ENCODE results near the gene EML5. TPM values are rescaled to one million over a fixed set of nuclear protein-coding genes. Genes with fewer than 3 reads are reported as not detected.

The EML5 gene
- total and polyA plus RNA-seq, 2 donors (not counting 3 experiments of a cell fraction or from before 2014, with no cell fraction given) = not detected

DNA sequence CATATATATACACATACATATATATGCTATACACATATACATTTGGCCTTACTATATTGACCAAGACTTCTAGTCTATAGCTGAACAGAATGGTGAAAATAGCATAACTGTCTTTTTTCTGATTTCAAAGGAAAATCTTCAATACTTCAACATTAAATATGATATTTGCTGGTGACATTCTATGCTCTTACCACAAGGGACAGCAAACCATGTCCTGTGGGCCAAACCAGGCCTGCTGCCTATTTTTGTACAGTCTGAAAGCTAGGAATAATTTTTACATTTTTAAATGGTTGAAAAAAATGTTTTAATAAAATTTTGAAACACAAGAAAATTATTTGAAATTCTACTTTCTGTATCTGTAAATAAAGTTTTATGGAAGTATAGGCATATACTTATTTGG is 63.6 kb downstream of the EML5 start:
- dilution Hi-C loops (cut with MboI; ENCODE audit: extremely low pct_ligation_motif_present, low sequenced_read_pairs) = no loop called here
- CTCF ChIA-PET = no interaction called here
- FAIRE-seq = no peak

DNA sequence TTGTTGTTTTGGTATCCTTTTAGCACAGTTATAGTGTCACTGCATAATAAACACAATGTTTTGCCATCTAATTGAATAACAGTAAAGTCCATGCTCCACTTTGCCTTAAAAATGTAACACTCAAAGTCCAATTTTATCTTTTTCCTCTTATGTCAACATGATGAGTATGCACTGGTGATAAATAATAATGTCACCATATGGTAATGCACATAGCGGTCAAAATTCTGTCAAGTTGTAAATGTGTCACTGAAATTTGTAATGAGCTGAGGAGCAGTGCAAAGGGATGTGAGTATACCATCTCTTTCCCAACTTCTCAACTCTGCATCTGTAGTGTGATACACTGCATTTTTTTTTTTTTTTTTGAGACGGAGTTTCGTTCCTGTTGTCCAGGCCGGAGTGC is 65.7 kb downstream of the EML5 start:
- CTCF ChIA-PET = interaction anchor here (1.7 kb wide), 1 partner anchor 65 kb away, joined by 4 read pairs; the partner anchor contains the start of gene EML5
- no peak overlapping the region for H3K27ac ChIP-seq (ENCODE audit: insufficient read depth, low read depth, low read length)
- no peaks in the 10 kb centered on the region for H3K9me3 ChIP-seq (replicated peaks; ENCODE audit: control insufficient read depth, insufficient read depth, low read length)
- H3K4me2 ChIP-seq (ENCODE audit: insufficient read depth, low read length) = no peak overlapping the region
- FAIRE-seq (no peak), DNase-seq (ENCODE audit: low read depth, low spot score) (no peak)
- no peaks in the 10 kb centered on the region for H3K9me1 ChIP-seq (replicated peaks; ENCODE audit: control insufficient read depth, extremely low read depth, insufficient read depth, low read length)
- H4K20me1 ChIP-seq (replicated peaks; ENCODE audit: control insufficient read depth, extremely low read depth, insufficient read depth, low read length) = no peaks in the 10 kb centered on the region
- no peaks in the 10 kb centered on the region for H3K27me3 ChIP-seq (ENCODE audit: control insufficient read depth in 2 of 2, insufficient read depth in 2 of 2, low read length in 2 of 2)
- no peaks in the 10 kb centered on the region for H3K79me2 ChIP-seq (ENCODE audit: control insufficient read depth, insufficient read depth, low read length)
- H3K9ac ChIP-seq (replicated peaks; ENCODE audit: extremely low read depth, insufficient read depth, low read length) = no peak overlapping the region
- H2AFZ ChIP-seq (ENCODE audit: low read depth, low read length) = no peak overlapping the region
- H3K36me3 ChIP-seq (ENCODE audit: control insufficient read depth in 2 of 2, extremely low read depth in 1 of 2, insufficient read depth in 2 of 2, low read length in 2 of 2) = no peaks in the 10 kb centered on the region
- POLR2A ChIA-PET = no interaction called here
- no peak overlapping the region for H3K4me3 ChIP-seq (replicated peaks in 1 of 3; ENCODE audit: insufficient read depth in 1 of 3, low read depth in 1 of 3, low read length in 3 of 3)
- no peaks in the 10 kb centered on the region for H3K4me1 ChIP-seq (ENCODE audit: control insufficient read depth, extremely low read depth, insufficient read depth, low read length)
- dilution Hi-C loops (cut with MboI; ENCODE audit: extremely low pct_ligation_motif_present, low sequenced_read_pairs) (no loop called here), intact Hi-C loops (cut with micrococcal nuclease) (no loop called here)
- no TSS peak for BruUV-seq (replicated peaks)
- TF ChIP-seq, protein P1, sequence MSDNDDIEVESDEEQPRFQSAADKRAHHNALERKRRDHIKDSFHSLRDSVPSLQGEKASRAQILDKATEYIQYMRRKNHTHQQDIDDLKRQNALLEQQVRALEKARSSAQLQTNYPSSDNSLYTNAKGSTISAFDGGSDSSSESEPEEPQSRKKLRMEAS (IDR thresholded peaks at IDR 0.05; ENCODE audit: insufficient read depth, insufficient read length) = no peak
- TF ChIP-seq GATA2 (IDR thresholded peaks at IDR 0.05; ENCODE audit: insufficient read depth, insufficient read length, low read depth, low read length) (no peak), POLR2A (IDR thresholded peaks at IDR 0.05; ENCODE audit: low read depth, low read length) (no peak), POLR2AphosphoS5 (IDR thresholded peaks at IDR 0.05; ENCODE audit: insufficient read depth, low read depth, low read length) (no peak), FOS (IDR thresholded peaks at IDR 0.05; ENCODE audit: borderline replicate concordance, insufficient read depth, low read length) (no peak), MYC (IDR thresholded peaks at IDR 0.05; ENCODE audit: low read depth, low read length) (no peak), EZH2 (IDR thresholded peaks at IDR 0.05; ENCODE audit: borderline replicate concordance, low read depth, low read length, severe bottlenecking) (no peak), JUN (IDR thresholded peaks at IDR 0.05; ENCODE audit: borderline replicate concordance, insufficient read depth, insufficient read length, low read depth) (no peak)
- TF ChIP-seq, protein P2, sequence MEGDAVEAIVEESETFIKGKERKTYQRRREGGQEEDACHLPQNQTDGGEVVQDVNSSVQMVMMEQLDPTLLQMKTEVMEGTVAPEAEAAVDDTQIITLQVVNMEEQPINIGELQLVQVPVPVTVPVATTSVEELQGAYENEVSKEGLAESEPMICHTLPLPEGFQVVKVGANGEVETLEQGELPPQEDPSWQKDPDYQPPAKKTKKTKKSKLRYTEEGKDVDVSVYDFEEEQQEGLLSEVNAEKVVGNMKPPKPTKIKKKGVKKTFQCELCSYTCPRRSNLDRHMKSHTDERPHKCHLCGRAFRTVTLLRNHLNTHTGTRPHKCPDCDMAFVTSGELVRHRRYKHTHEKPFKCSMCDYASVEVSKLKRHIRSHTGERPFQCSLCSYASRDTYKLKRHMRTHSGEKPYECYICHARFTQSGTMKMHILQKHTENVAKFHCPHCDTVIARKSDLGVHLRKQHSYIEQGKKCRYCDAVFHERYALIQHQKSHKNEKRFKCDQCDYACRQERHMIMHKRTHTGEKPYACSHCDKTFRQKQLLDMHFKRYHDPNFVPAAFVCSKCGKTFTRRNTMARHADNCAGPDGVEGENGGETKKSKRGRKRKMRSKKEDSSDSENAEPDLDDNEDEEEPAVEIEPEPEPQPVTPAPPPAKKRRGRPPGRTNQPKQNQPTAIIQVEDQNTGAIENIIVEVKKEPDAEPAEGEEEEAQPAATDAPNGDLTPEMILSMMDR (IDR thresholded peaks at IDR 0.05; ENCODE audit: extremely low read depth in 1 of 2, insufficient read depth in 1 of 2, low read depth in 1 of 2, low read length in 2 of 2) = no peak

More for the DNA sequence above, 63.6 kb downstream of the EML5 start:
- Histone ChIP-seq H4K20me1 (replicated peaks; ENCODE audit: control insufficient read depth, extremely low read depth, insufficient read depth, low read length) (no peaks in the 10 kb centered on the region), H3K4me1 (ENCODE audit: control insufficient read depth, extremely low read depth, insufficient read depth, low read length) (no peaks in the 10 kb centered on the region), H3K79me2 (ENCODE audit: control insufficient read depth, insufficient read depth, low read length) (no peaks in the 10 kb centered on the region), H3K4me2 (ENCODE audit: insufficient read depth, low read length) (no peak overlapping the region), H3K9me1 (replicated peaks; ENCODE audit: control insufficient read depth, extremely low read depth, insufficient read depth, low read length) (no peaks in the 10 kb centered on the region), H3K9me3 (replicated peaks; ENCODE audit: control insufficient read depth, insufficient read depth, low read length) (no peaks in the 10 kb centered on the region), H3K9ac (replicated peaks; ENCODE audit: extremely low read depth, insufficient read depth, low read length) (no peak overlapping the region), H3K36me3 (ENCODE audit: control insufficient read depth in 2 of 2, extremely low read depth in 1 of 2, insufficient read depth in 2 of 2, low read length in 2 of 2) (no peaks in the 10 kb centered on the region), H3K27me3 (ENCODE audit: control insufficient read depth in 2 of 2, insufficient read depth in 2 of 2, low read length in 2 of 2) (no peaks in the 10 kb centered on the region), H2AFZ (ENCODE audit: low read depth, low read length) (no peak overlapping the region), H3K4me3 (replicated peaks in 1 of 3; ENCODE audit: insufficient read depth in 1 of 3, low read depth in 1 of 3, low read length in 3 of 3) (no peak overlapping the region), H3K27ac (ENCODE audit: insufficient read depth, low read depth, low read length) (no peak overlapping the region)
- no peak for DNase-seq (ENCODE audit: low read depth, low spot score)
- BruUV-seq (replicated peaks) = no TSS peak
- TF ChIP-seq, protein P1 (IDR thresholded peaks at IDR 0.05; ENCODE audit: insufficient read depth, insufficient read length) = no peak
- no peak for TF ChIP-seq EZH2 (IDR thresholded peaks at IDR 0.05; ENCODE audit: borderline replicate concordance, low read depth, low read length, severe bottlenecking)
- no peak for TF ChIP-seq FOS (IDR thresholded peaks at IDR 0.05; ENCODE audit: borderline replicate concordance, insufficient read depth, low read length)
- TF ChIP-seq, protein P2 (IDR thresholded peaks at IDR 0.05; ENCODE audit: extremely low read depth in 1 of 2, insufficient read depth in 1 of 2, low read depth in 1 of 2, low read length in 2 of 2) = peak in 1 of 2 donors; percentile 6
- intact Hi-C loops (cut with micrococcal nuclease) = no loop called here
- POLR2A ChIA-PET = interaction anchor here (0.7 kb wide), 1 partner anchor 47 kb away, joined by 3 read pairs; no protein-coding TSS in a partner anchor

Data from endothelial cell of umbilical vein (primary cell).